ENCODE measurements around the gene RAB11FIP4. TPM values are rescaled to one million over a fixed set of nuclear protein-coding genes. Genes with fewer than 3 reads are reported as not detected.

The RAB11FIP4 gene
- total and polyA plus RNA-seq, 2 of the 13 experiments (the other 11 are each of a cell fraction or from before 2014, with no cell fraction given), result 28.0 to 89.3 TPM

GRCh38 chr17:31550389-31551056 is 159.0 kb downstream of the RAB11FIP4 start:
- in situ Hi-C loops (cut with HindIII; ENCODE audit: extremely low pct_ligation_motif_present, low pct_unique_long_range_greater_than_20kb), result no loop called here
- TF ChIP-seq ZNF776 (CRISPR knock-in tag; IDR thresholded peaks at IDR 0.05) (0 out of 2 replicates have a peak, but pooled peaks have one; percentile 7), ZNF737 (CRISPR knock-in tag; IDR thresholded peaks at IDR 0.05; ENCODE audit: borderline replicate concordance) (no peak), EED (CRISPR knock-in tag; IDR thresholded peaks at IDR 0.05) (0 out of 2 replicates have a peak, but pooled peaks have one; percentile 59), MEIS1 (CRISPR knock-in tag; IDR thresholded peaks at IDR 0.05; ENCODE audit: borderline replicate concordance) (peak; percentile 12; the same call in 1 of the 2 replicates), ZSCAN21 (CRISPR knock-in tag; IDR thresholded peaks at IDR 0.05; ENCODE audit: borderline replicate concordance) (no peak), HOMEZ (CRISPR knock-in tag; IDR thresholded peaks at IDR 0.05; ENCODE audit: low read depth) (no peak), ZNF512 (CRISPR knock-in tag; IDR thresholded peaks at IDR 0.05) (no peak), RBAK (CRISPR knock-in tag; IDR thresholded peaks at IDR 0.05) (no peak), ZNF883 (CRISPR knock-in tag; IDR thresholded peaks at IDR 0.05; ENCODE audit: not compliant biosample characterization) (peak; percentile 29), PHF21A (CRISPR knock-in tag; IDR thresholded peaks at IDR 0.05) (no peak), ZNF335 (CRISPR knock-in tag; IDR thresholded peaks at IDR 0.05) (no peak), ZNF891 (CRISPR knock-in tag; IDR thresholded peaks at IDR 0.05) (peak; percentile 33), ZNF773 (CRISPR knock-in tag; IDR thresholded peaks at IDR 0.05; ENCODE audit: borderline replicate concordance) (no peak), RCOR2 (CRISPR knock-in tag; IDR thresholded peaks at IDR 0.05) (peak; percentile 84), ZNF652 (CRISPR knock-in tag; IDR thresholded peaks at IDR 0.05; ENCODE audit: borderline replicate concordance, low read depth) (no peak), KDM1A (CRISPR knock-in tag; IDR thresholded peaks at IDR 0.05) (peak; percentile 89), POGZ (CRISPR knock-in tag; IDR thresholded peaks at IDR 0.05) (no peak), MTF1 (CRISPR knock-in tag; IDR thresholded peaks at IDR 0.05) (no peak), SMARCC2 (IDR thresholded peaks at IDR 0.05) (no peak), ZBTB4 (CRISPR knock-in tag; IDR thresholded peaks at IDR 0.05; ENCODE audit: borderline replicate concordance) (no peak)

More at GRCh38 chr17:31550389-31551056, 159.0 kb downstream of the RAB11FIP4 start:
- H4K20me1 ChIP-seq (ENCODE audit: insufficient read depth, low read length), result no peaks in the 10 kb centered on the region
- peak overlapping the region; percentile 70 for H3K4me2 ChIP-seq (ENCODE audit: low read depth, low read length)
- H3K27me3 ChIP-seq (ENCODE audit: control insufficient read depth in 1 of 2, insufficient read depth in 2 of 2, low read length in 2 of 2), result no peaks in the 10 kb centered on the region; a peak in 2 of 5 replicates
- no TSS peak for BruUV-seq (replicated peaks)
- peak overlapping the region; percentile 71 to 90 (median 90) for H3K4me3 ChIP-seq (replicated peaks in 1 of 3; ENCODE audit: insufficient read depth in 1 of 3, low read depth in 2 of 3, low read length in 3 of 3)
- no peak; the same call in 2 of the 3 replicates for ATAC-seq
- FAIRE-seq, result no peak
- H3K27ac ChIP-seq (ENCODE audit: extremely low read length, insufficient read depth, low read length), result peak overlapping the region; percentile 59
- CTCF ChIA-PET (ENCODE audit: low intra/inter-chr PET ratio, low total read pairs), result no interaction called here
- POLR2A ChIA-PET, result interaction anchor here (0.9 to 2.1 kb wide), 5 partner anchors 9 to 313 kb away, joined by 3 to 9 read pairs (median 5); no protein-coding TSS in a partner anchor
- no peak for DNase-seq (ENCODE audit: low spot score)
- peaks cover 41% of the 10 kb centered on the region for H3K4me1 ChIP-seq (ENCODE audit: insufficient read depth, low read length)
- H3K9me3 ChIP-seq (ENCODE audit: low read length), result no peaks in the 10 kb centered on the region
- WGBS (ENCODE audit: low lambda C conversion rate), result 46% methylated on average over 2 of the region's 17 CpGs
- no peaks in the 10 kb centered on the region for H3K79me2 ChIP-seq (ENCODE audit: insufficient read depth, low read length)
- intact Hi-C loops (cut with micrococcal nuclease; ENCODE audit: unreplicated experiment), result no loop called here
- peak overlapping the region; percentile 7 for H2AFZ ChIP-seq (ENCODE audit: low read length)
- no peaks in the 10 kb centered on the region for H3K36me3 ChIP-seq (replicated peaks in 1 of 2; ENCODE audit: control insufficient read depth in 1 of 2, insufficient read depth in 2 of 2, low read length in 2 of 2)
- peak overlapping the region; percentile 56 for H3K9ac ChIP-seq (ENCODE audit: insufficient read depth, low read depth, low read length)

Measured in HepG2 (cell line).